ENCODE results near the gene OR2A14.

DNA sequence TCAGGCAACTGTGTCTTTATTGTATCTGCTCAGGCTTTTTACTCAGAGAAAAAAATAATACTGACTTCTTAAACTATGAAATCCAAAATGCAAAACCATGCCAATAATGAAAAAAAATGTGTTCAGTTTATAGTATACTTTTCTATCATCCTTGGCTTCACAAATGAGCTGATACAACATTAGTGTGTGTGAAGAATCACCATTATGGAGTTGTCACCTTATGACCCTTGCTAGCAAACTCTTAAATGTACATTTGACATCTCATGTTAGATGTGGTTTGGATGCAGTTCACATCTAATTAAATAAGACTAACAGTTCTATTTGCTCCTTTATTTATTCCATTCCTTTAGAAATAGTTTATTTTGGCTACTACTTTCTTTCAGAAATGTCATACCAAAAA, 17.8 kb upstream of the OR2A14 start:
- TF ChIP-seq, protein P1, sequence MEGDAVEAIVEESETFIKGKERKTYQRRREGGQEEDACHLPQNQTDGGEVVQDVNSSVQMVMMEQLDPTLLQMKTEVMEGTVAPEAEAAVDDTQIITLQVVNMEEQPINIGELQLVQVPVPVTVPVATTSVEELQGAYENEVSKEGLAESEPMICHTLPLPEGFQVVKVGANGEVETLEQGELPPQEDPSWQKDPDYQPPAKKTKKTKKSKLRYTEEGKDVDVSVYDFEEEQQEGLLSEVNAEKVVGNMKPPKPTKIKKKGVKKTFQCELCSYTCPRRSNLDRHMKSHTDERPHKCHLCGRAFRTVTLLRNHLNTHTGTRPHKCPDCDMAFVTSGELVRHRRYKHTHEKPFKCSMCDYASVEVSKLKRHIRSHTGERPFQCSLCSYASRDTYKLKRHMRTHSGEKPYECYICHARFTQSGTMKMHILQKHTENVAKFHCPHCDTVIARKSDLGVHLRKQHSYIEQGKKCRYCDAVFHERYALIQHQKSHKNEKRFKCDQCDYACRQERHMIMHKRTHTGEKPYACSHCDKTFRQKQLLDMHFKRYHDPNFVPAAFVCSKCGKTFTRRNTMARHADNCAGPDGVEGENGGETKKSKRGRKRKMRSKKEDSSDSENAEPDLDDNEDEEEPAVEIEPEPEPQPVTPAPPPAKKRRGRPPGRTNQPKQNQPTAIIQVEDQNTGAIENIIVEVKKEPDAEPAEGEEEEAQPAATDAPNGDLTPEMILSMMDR (IDR thresholded peaks at IDR 0.05) = no peak
- TF ChIP-seq POLR2AphosphoS5 (IDR thresholded peaks at IDR 0.05) (no peak), POLR2A (IDR thresholded peaks at IDR 0.05) (no peak), EP300 (IDR thresholded peaks at IDR 0.05) (no peak)

All from stomach (tissue), 4 donors.